Stimulated activated naive CD4-positive, alpha-beta T cell treated with Interleukin-2 at 50 U/mL for 16 hours (primary cell): Measurements from ENCODE around the gene MS4A4E.
A peak's percentile ranks its signal among the peaks of the same experiment; 100 is the strongest.
"Not testable (repeated sequence)": the region's sequence is repeated elsewhere in the genome, so short reads cannot be mapped to it uniquely, and the experiment has no call there.

Experiments
- DNase-seq: peaks from one replicate; lab custom pipeline; 2025; lab: John Stamatoyannopoulos, UW

MS4A4E gene

GRCh38 chr11:60221181-60221580 is 21.8 kb downstream of the MS4A4E start:
- DNase-seq: no peak

GRCh38 chr11:60214386-60214785 is 28.6 kb downstream of the MS4A4E start:
- DNase-seq: no peak

- DNase-seq: no peak
Measured at GRCh38 chr11:60211206-60211605, 31.7 kb downstream of the MS4A4E start.

DNA sequence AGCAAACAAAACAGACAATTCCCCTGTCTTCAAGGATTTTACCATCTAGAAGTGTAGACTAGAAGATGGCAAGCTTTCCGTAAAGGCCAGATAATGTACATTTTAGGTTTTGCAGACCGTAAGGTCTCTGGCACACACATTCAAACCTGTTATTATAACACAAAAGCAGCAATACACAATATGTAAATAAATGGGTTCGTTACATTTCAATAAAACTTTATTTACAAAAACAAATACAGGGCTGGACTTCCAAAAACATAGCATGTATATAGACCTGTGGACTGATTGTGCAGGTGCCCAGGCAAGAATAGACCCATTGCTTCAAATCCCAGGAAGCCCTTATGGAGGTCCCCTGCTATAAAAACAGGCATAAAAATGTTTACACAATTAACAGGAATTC is 33.0 kb downstream of the MS4A4E start:
- DNase-seq: no peak

DNA sequence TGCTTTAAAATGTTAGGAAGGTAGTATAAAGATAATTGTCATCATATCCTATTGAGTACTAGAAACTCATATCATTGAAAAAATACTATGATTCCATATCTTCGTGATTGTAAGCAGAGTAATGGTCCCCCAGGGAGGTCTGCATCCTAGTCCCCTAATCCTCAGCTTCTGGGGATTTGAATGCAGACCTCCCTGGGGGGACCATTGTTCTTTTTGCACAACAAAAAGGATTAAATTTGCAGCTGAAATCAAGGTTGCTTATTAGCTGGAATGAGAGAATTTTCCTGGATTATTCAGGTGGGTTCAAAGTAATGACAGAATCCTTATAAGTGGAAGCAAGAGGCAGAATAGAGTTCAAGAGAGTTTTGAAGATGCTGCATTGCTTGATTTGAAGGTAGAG is 34.0 kb downstream of the MS4A4E start:
- no peak for DNase-seq

DNA sequence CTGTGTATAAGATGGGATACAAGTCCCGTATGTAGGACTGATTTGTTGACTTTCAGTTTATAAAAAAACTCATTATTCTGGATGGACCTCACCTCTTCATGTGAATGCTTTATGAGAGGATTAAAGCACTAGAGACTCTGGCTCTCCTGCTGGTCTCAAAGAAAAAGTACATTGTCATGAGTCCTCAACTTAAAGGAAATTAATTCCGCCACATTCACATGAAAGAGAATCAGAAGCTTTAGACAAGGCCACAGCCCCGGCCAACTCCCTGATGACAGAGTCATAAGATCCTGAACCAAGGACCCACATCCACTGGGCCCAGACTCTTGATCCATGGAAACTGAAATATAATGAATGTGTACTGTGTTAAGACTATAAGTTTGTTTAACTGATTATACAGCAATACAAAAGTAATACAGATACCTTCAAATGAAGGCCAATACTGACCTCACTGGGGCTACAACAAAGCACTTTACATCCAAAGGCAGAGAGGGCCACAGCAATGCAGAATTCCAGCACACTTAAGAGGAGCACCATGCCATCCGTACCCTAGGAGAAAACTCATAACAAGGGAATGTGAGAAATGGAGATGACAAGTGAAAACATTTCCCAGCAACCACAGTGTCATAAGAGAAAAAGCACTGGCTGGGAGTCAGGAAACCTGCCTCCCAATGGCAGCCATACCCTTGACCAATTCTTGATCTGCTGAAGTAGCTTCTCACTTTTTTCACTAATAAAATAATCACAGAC is 34.6 kb downstream of the MS4A4E start:
- no peak for DNase-seq

- no peak for DNase-seq
Measured at GRCh38 chr11:60206616-60207015, 36.3 kb downstream of the MS4A4E start.

GRCh38 chr11:60204922-60205321 is 38.0 kb downstream of the MS4A4E start:
- no peak for DNase-seq

- DNase-seq: not testable (repeated sequence)
Measured at GRCh38 chr11:60201334-60201733, 41.6 kb downstream of the MS4A4E start.

DNA sequence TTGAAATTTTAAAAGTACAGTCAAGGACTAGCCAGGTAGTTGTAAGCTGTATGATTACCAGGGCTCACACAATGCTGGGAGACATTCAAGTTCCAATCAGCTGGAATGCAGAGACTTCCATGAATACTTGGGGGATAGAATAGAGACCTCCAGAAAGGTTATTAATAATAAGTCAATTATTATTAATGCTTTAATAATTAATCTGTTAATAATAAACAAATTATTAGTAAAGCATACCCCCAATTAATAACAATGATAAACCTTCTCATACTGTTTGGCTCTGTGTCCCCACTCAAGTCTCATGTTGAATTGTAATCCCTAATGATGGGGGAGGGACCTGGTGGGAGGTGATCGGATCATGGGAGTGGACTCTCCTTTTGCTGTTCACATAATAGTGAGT is 45.5 kb downstream of the MS4A4E start:
- DNase-seq: no peak

DNA sequence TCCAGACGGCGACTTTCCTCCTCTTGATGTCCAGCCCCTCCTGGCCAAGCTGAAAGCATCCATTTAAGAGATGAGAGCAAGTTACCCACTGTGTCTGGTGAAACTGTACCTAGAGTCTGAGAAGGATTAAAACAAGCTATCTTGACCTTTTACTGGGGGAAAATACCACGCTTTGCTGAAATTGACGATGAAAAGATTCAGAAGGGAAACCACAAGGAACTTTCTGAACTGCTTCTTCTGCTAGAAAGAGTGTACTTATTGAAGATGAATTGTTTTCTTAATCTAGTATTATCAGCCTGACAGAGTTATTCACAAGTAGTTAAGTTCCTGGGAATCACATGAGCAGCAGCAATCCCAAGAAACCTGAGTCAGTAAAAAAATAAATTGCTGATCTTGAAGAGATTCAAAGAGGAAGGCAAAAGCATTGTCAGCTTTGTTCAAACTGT is 47.0 kb downstream of the MS4A4E start:
- no peak for DNase-seq

- no peak for DNase-seq
Measured at GRCh38 chr11:60194511-60194910, 48.4 kb downstream of the MS4A4E start.

- peak; percentile 38 for DNase-seq
Measured at GRCh38 chr11:60193687-60194433, 49.1 kb downstream of the MS4A4E start.

GRCh38 chr11:60192564-60192963 is 50.4 kb downstream of the MS4A4E start:
- DNase-seq: not testable (repeated sequence)

- DNase-seq: not testable (repeated sequence)
Measured at GRCh38 chr11:60188481-60188880, 54.5 kb downstream of the MS4A4E start.

DNA sequence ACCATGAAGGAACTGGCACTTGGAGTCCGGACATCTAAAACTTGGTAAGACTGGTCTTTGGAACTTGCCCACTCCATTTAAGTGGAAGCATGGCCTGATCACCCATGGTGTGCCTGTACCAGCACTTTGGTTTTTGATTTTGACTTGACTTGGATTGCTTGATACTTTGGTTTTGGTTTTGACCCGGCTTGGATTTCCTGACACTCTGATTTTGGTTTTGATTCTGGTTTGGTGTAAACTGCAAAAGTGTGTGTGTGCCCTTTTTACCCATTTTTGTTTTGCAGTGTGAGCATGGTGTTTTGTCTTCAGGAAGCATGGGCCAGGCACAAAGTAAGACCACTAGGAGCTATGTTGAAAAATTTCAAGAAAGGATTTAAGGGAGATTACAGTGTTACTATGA is 56.8 kb downstream of the MS4A4E start:
- DNase-seq: not testable (repeated sequence)

GRCh38 chr11:60185512-60185827 is 57.5 kb downstream of the MS4A4E start:
- DNase-seq: not testable (repeated sequence)

DNA sequence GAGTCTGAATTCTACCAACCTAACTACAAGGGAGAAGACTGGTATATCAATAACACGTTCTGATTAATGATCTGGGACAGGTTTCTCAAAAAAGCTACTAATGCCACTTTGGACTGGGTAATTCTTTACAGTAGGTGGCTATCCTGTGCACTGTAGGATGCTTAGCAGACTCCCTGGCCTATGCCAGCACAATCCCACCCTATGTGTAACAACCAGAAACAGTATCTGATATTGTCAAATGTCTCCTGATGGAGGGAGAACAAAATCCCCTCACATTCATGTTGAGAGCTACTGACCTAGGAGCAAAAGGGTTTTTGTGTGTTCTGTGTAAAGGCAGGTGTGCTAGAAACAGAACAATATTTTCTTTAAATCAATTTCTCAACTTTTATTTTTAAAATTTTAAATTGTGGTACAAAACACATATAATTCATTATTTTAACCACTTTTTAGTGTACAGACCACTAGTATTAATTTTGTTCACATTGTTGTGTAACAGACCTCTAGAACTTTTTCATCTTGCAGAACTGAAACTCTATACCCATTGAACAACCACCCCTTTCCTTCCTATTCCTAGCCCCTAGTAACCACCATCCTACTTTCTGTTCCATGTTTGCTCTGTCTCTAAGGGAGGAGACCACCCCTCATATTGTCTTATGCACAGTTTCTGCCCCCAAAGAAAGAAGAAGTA is 58.0 kb downstream of the MS4A4E start:
- no peak for DNase-seq

- DNase-seq: no peak
Measured at GRCh38 chr11:60183591-60184205, 59.2 kb downstream of the MS4A4E start.

DNA sequence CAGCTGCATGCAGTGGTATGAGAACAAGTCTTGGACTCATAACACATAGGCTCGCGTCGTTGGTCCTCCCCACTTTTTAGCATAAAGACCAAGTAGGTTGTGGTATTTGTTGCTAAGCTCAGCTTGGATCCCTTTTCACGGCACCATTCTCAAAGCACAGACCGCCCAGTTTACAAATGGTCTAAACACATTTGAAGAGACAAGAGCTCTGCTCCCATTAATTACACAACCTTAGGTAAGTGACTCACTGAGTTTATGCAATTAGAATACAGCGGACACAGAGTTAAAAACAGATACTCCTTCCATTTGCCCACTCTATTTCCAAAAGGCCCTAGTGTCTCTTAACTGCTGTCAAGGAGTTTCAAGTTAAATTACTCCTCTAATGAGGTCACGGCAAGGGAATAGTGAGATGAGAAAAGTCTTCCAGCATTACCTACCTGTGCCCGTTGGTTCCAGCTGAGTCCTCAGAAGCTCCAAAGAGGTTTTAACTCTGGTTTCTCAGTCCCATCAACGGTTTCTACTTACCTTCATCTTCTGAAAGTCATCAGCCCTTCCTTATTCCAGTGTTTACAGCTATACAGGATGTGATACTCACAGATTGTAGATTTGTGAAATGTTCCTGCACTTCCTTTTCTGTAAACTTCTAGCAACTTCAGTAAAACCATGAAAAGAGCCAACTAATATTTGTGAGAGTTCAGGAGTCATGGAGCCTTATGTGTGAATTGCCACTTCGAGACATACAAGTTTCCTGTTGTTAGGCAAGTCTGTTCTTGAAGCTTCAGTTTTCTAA is 60.2 kb downstream of the MS4A4E start, which contains the start of gene MS4A6A:
MS4A6A (minus strand) TSS at position 543 of the 790 bp plus-strand sequence. CDS start 1,356 bp downstream, outside the sequence.
- DNase-seq: no peak

- DNase-seq: no peak
Measured at GRCh38 chr11:60175860-60176275, 67.1 kb downstream of the MS4A4E start.
